ENCODE measurements around the gene ZFX. TPM values are rescaled to one million over a fixed set of nuclear protein-coding genes. Genes with fewer than 3 reads are reported as not detected.
A peak's percentile ranks its signal among the peaks of the same experiment; 100 is the strongest.

ZFX gene
- total RNA-seq, 1 experiment from 2014 or later, result 66.8 TPM

- Histone ChIP-seq H2BK15ac (ENCODE audit: low read depth, low read length) (no peak overlapping the region), H4K20me1 (ENCODE audit: control insufficient read depth, insufficient read depth, insufficient read length) (no peaks in the 10 kb centered on the region), H4K5ac (ENCODE audit: insufficient read length, low read depth, low read length) (no peak overlapping the region)
Observed at GRCh38 chrX:24131476-24131875, 18.1 kb upstream of the ZFX start.

More at GRCh38 chrX:24131476-24131875, 18.1 kb upstream of the ZFX start:
- no peak overlapping the region for H2BK20ac ChIP-seq (ENCODE audit: low read depth, low read length, poor library complexity, severe bottlenecking)
- no peak for DNase-seq
- H3K4me2 ChIP-seq (ENCODE audit: insufficient read depth, insufficient read length, low read length), result no peak overlapping the region
- no peak overlapping the region for H2BK12ac ChIP-seq (ENCODE audit: insufficient read length, low read depth, low read length)
- H3K79me1 ChIP-seq (ENCODE audit: insufficient read depth, low read depth, low read length, poor library complexity, severe bottlenecking), result no peaks in the 10 kb centered on the region
- Mint-ChIP-seq H3K27me3 (ENCODE audit: low read depth) (no peaks in the 10 kb centered on the region), H3K27ac (0 out of 7 replicates have a peak overlapping the region, but pooled peaks of 1 of the 3 experiments have one; percentile 44), H3K36me3 (ENCODE audit: insufficient read depth in 1 of 3, low read depth in 3 of 3) (peaks cover 0 to 3% (median 0%) of the 10 kb centered on the region in 3 experiments; a peak in 2 of 7 replicates), H3K4me1 (peaks cover 23% of the 10 kb centered on the region in 2 experiments), H3K9me3 (no peaks in the 10 kb centered on the region), H3K4me3 (no peak overlapping the region)
- H3K27ac ChIP-seq (ENCODE audit: insufficient read length, low read depth, low read length), result no peak overlapping the region
- no peaks in the 10 kb centered on the region for H3K27me3 ChIP-seq (ENCODE audit: insufficient read depth, low read length)
- no peak for TF ChIP-seq CTCF (conservative IDR thresholded peaks at IDR 0.05)
- no peak overlapping the region for H3K23ac ChIP-seq (ENCODE audit: insufficient read length, low read depth, low read length)
- no peak overlapping the region for H4K8ac ChIP-seq (replicated peaks; ENCODE audit: insufficient read length, low read depth, low read length)
- no peak overlapping the region for H3K9ac ChIP-seq (ENCODE audit: extremely low read depth, insufficient read length, low read length)
- no peak overlapping the region for H3K4ac ChIP-seq (ENCODE audit: low read depth, low read length)
- no peak overlapping the region for H3T11ph ChIP-seq (ENCODE audit: low read length)
- H2AK5ac ChIP-seq (ENCODE audit: insufficient read length, low read length), result no peak overlapping the region
- H2BK120ac ChIP-seq (ENCODE audit: low read depth, low read length, poor library complexity, severe bottlenecking), result no peak overlapping the region
- H4K91ac ChIP-seq (ENCODE audit: insufficient read length, low read depth, low read length), result no peak overlapping the region
- no peaks in the 10 kb centered on the region for H3K9me3 ChIP-seq (ENCODE audit: control insufficient read depth, low read depth, low read length)
- WGBS (ENCODE audit: extremely low coverage, insufficient read length, low lambda C conversion rate), result no CpG with 5 or more reads among the region's 1 CpG
- no peak overlapping the region for H2AFZ ChIP-seq (ENCODE audit: low read length)
- no peak overlapping the region for H3K56ac ChIP-seq (ENCODE audit: insufficient read length, low read depth, low read length)
- H3K4me1 ChIP-seq (ENCODE audit: insufficient read depth, low read length), result no peaks in the 10 kb centered on the region; the same call in 1 of the 2 replicates
- H3K79me2 ChIP-seq (ENCODE audit: insufficient read depth, low read length), result no peaks in the 10 kb centered on the region
- H3K18ac ChIP-seq (ENCODE audit: insufficient read length, low read depth, low read length), result no peak overlapping the region
- no peaks in the 10 kb centered on the region for H3K23me2 ChIP-seq (ENCODE audit: insufficient read length, low read depth, low read length, poor library complexity, severe bottlenecking)
- no peak overlapping the region for H2BK5ac ChIP-seq (ENCODE audit: insufficient read length, low read length)
- no peak overlapping the region for H3K14ac ChIP-seq (ENCODE audit: insufficient read depth, low read length)
